Thyroid gland (tissue), 4 donors: ENCODE results near the gene INPP5A. TPM values are rescaled to one million over a fixed set of nuclear protein-coding genes. Genes with fewer than 3 reads are reported as not detected.
A peak's percentile ranks its signal among the peaks of the same experiment; 100 is the strongest.

ENCODE experiments used
- DNase-seq, 2 donors: peaks; one replicate each; pipeline ENCODE4 v3.0.0-alpha.2; 2019
- H3K27ac ChIP-seq, 3 donors: fragments of 200-600 bp; sonication (generic); 1 replicate in 2 of 3; 2 replicates in 1 of 3; pipeline ENCODE4 v1.5.1; 2016 to 2019; ENCODE audit warnings: mild to moderate bottlenecking in 1 of 3, moderate library complexity in 1 of 3
- H3K27me3 ChIP-seq: fragments of 200-600 bp; sonication (generic); one replicate; pipeline ENCODE4 v1.5.1; 2019
- H3K36me3 ChIP-seq, 2 donors: fragments of 200-600 bp; sonication (generic); one replicate each; pipeline ENCODE4 v1.5.1; 2016 to 2019
- H3K4me1 ChIP-seq, 2 donors: fragments of 200-600 bp; sonication (generic); one replicate each; pipeline ENCODE4 v1.5.1; 2017 to 2019
- H3K4me3 ChIP-seq, 3 donors: fragments of 200-600 bp; sonication (generic); replicated peaks in 1 of 3; 1 replicate in 2 of 3; 2 replicates in 1 of 3; pipeline ENCODE4 v1.5.1; 2016; ENCODE audit warnings: mild to moderate bottlenecking in 1 of 3
- H3K9me3 ChIP-seq: fragments of 200-600 bp; sonication (generic); one replicate; pipeline ENCODE4 v1.5.1; 2017
- POLR2A ChIP-seq, 2 donors: fragments of 450-650 bp; IDR thresholded peaks; one replicate each; pipeline ENCODE4 v1.6.1; 2017; ENCODE audit warnings: antibody characterized with exemption in 2 of 2, mild to moderate bottlenecking in 2 of 2, moderate library complexity in 1 of 2
- WGBS, 2 donors: methylation state at CpG; one replicate each; pipeline ENCODE4 v1.1.5; 2017; 5-methylcytosine and 5-hydroxymethylcytosine counted together
- intact Hi-C: fragments of 100-400 bp; cut with DNase I; formaldehyde crosslinking; loops from one replicate; pipeline ENCODE4 v1.15.1; 2023
- total RNA-seq, 4 donors: library from RNA; depleted of rRNA; stranded (reverse); fragments of >200 nt; gene quantifications; one replicate each; pipeline ENCODE4 v1.2.3, GENCODE V29; 2016
- TF ChIP-seq, protein P1 (sequence below), 6 experiments: fragments of 200-600 bp in 3 of 6; fragments of 450-650 bp in 3 of 6; sonication (generic) in 3 of 6; IDR thresholded peaks; one replicate each; pipeline ENCODE4 v1.5.1; 2016 to 2019; ENCODE audit warnings: antibody characterized with exemption in 6 of 6, mild to moderate bottlenecking in 2 of 6, inconsistent platforms in 1 of 6, moderate library complexity in 1 of 6

INPP5A gene
- total RNA-seq, 4 donors from 2014 or later, result 30.4 to 75.8 (median 41.1) TPM

DNA sequence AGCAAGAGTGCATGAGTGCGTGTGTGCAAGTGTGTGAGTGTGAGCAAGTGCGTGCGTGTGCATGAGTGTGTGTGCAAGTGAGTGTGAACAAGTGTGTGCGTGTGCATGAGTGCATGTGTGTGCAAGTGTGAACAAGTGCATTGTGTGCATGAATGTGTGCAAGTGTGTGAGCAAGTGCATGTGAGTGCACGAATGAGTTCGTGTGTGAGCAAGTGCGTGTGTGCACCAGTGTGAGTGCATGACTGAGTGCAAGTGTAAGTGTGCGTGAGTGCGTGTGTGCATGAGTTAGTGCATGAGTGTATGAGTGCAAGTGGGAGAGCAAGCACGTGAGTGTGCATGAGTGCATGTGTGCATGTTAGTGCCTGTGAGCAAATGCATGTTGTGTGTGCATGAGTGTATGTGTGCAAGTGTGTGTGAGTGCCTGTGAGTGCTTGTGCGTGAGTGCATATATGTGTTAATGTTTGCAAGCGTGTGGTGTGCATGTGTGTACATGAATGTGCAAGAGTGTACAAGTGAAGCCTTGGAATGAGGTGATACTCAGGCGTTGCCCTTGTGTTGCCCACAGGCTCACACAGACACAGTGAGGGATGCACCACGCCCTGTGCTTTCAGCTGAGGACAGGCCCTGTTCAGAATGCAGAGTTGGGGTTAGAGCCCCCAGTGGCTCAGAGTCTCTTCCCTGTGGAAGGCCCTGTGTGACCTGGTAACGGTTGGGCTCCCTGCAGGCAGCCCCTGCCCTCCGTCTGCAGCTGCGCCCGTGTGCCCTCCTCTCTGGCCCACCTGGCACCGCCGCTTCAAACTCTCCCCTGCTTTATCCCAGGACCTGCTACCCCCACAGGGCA lies 151.2 kb downstream of the INPP5A start:
- Histone ChIP-seq H3K27ac (no peak overlapping the region), H3K9me3 (no peaks in the 10 kb centered on the region), H3K4me1 (no peaks in the 10 kb centered on the region), H3K36me3 (peaks cover 8 to 9% of the 10 kb centered on the region in 2 donors), H3K4me3 (no peak overlapping the region), H3K27me3 (no peaks in the 10 kb centered on the region)
- no peak for TF ChIP-seq POLR2A (IDR thresholded peaks at IDR 0.05)
- TF ChIP-seq, protein P1, sequence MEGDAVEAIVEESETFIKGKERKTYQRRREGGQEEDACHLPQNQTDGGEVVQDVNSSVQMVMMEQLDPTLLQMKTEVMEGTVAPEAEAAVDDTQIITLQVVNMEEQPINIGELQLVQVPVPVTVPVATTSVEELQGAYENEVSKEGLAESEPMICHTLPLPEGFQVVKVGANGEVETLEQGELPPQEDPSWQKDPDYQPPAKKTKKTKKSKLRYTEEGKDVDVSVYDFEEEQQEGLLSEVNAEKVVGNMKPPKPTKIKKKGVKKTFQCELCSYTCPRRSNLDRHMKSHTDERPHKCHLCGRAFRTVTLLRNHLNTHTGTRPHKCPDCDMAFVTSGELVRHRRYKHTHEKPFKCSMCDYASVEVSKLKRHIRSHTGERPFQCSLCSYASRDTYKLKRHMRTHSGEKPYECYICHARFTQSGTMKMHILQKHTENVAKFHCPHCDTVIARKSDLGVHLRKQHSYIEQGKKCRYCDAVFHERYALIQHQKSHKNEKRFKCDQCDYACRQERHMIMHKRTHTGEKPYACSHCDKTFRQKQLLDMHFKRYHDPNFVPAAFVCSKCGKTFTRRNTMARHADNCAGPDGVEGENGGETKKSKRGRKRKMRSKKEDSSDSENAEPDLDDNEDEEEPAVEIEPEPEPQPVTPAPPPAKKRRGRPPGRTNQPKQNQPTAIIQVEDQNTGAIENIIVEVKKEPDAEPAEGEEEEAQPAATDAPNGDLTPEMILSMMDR (IDR thresholded peaks at IDR 0.05), result no peak
- intact Hi-C loops, result no loop called here
- no peak for DNase-seq
- WGBS, 2 donors, result 96 to 97% methylated on average over 20 of the region's 20 CpGs

DNA sequence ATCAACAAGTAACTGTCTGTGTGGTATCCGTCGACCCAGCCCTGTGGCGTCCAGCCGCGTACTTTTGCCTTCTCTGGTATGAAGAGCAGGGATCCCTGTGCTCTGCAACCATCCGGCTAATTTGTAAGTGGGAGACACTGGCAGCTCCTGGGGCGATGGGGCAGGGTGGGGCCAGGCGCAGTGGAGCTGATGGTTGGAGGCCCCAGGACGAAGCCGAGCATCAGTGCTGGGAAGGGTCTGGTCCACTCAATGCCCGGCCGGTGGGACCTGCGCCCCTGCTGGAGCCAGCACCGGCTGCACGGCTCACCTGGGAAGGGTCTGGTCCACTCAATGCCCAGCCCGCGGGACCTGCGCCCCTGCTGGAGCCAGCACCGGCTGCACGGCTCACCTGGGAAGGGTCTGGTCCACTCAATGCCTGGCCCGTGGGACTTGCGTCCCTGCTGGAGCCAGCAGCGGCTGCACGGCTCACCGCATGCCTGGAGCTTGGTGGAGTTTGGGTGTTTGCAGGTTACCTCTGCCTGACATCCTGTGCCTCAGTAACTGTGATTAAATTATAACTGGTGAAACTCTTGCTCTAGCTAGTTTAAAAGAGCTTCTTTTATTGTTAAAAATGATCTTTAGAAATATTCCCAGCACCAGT lies 152.3 kb downstream of the INPP5A start:
- Histone ChIP-seq H3K4me3 (no peak overlapping the region), H3K4me1 (no peaks in the 10 kb centered on the region), H3K27ac (no peak overlapping the region), H3K27me3 (no peaks in the 10 kb centered on the region), H3K9me3 (no peaks in the 10 kb centered on the region), H3K36me3 (peaks cover 8 to 9% of the 10 kb centered on the region in 2 donors)
- no peak for DNase-seq
- TF ChIP-seq, protein P1 (IDR thresholded peaks at IDR 0.05), result no peak
- TF ChIP-seq POLR2A (IDR thresholded peaks at IDR 0.05), result no peak
- 94 to 95% methylated on average over 15 to 18 of the region's 25 CpGs for WGBS, 2 donors
- intact Hi-C loops, result no loop called here

DNA sequence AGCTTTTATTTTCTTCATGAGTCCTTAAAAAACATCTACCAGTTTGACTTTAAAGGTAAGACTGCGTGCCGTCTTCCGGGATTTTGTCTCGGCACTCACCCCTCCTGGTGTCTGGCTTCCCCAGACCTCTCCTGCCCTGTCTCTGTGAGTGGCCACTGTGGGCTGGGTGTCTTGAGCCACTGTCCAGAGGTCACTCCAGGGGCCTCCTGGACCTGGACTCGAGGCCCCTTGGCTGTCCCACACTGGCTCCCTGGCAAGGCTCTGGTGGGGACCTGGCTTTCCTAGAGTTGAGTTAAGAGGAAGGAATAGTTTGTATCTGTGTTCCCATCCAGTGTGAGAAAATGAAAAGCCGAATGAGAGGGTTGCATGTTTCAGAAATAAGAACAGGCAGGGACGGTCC lies 152.8 kb downstream of the INPP5A start:
- no peak overlapping the region for H3K4me3 ChIP-seq
- intact Hi-C loops, result no loop called here
- TF ChIP-seq POLR2A (IDR thresholded peaks at IDR 0.05), result no peak
- TF ChIP-seq, protein P1 (IDR thresholded peaks at IDR 0.05), result no peak
- no peak overlapping the region for H3K27ac ChIP-seq
- no peak for DNase-seq
- WGBS, 2 donors, result 94 to 96% methylated on average over 7 of the region's 7 CpGs
- peaks cover 8 to 9% of the 10 kb centered on the region in 2 donors for H3K36me3 ChIP-seq
- no peaks in the 10 kb centered on the region for H3K4me1 ChIP-seq
- no peaks in the 10 kb centered on the region for H3K27me3 ChIP-seq
- no peaks in the 10 kb centered on the region for H3K9me3 ChIP-seq

DNA sequence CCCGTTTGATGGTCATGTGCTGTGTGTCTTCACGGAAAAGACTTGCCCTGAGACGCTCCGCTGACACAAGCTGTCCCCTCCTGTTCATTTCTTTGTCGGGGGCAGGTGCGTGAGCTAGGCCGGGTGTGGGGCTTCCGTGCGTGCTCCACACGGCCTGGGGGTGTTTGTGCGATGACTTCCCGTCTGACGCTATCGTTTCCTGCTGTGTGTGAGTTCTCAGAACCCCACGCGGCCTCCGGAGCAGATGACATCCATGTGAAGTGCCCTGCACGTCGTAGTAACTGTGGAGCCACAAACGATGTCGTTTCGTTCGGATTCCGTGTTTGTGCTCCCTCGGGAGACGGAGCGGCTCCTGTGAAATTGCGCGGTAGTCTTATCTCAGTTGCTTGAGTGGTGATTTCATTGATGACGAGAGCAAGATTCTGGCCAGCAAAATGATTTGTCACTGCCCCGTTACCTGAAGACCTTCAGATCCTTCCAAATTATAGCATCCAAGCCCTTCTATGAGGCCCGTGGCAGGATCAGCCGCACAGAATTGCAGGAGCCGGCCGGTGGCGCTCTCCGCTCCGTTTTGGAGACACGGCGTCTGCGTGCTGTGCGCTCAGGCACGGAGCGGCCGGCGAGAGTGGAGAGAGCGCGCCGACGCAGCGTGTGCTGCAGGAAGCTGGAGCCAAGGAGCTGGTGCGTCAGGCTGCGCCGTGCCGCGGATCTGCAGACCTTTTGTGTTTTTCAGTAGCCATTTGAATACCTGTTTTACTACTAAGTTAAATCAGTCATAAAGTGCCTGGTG lies 153.4 kb downstream of the INPP5A start:
- 97% methylated on average over 56 of the region's 56 CpGs for WGBS, 2 donors
- Histone ChIP-seq H3K4me1 (no peaks in the 10 kb centered on the region), H3K4me3 (no peak overlapping the region), H3K27ac (no peak overlapping the region), H3K36me3 (peaks cover 8 to 9% of the 10 kb centered on the region in 2 donors), H3K9me3 (no peaks in the 10 kb centered on the region), H3K27me3 (no peaks in the 10 kb centered on the region)
- no peak for TF ChIP-seq POLR2A (IDR thresholded peaks at IDR 0.05)
- TF ChIP-seq, protein P1 (IDR thresholded peaks at IDR 0.05), result no peak
- DNase-seq, result peak in 1 of 2 donors; percentile 0
- intact Hi-C loops, result no loop called here
